GM12878 (cell line): ENCODE data around the gene LFNG. TPM values are rescaled to one million over a fixed set of nuclear protein-coding genes. Genes with fewer than 3 reads are reported as not detected.

Source experiments
- BMI1 ChIP-seq: fragments of 450-650 bp; IDR thresholded peaks from 2 replicates; pipeline ENCODE4 v1.6.1; 2016; ENCODE audit warnings: mild to moderate bottlenecking, moderate library complexity, borderline replicate concordance
- MTA2 ChIP-seq: fragments of 450-650 bp; IDR thresholded peaks from 2 replicates; pipeline ENCODE4 v1.6.1; 2016; ENCODE audit warnings: low read depth, mild to moderate bottlenecking, moderate library complexity
- PAX5 ChIP-seq: IDR thresholded peaks from 2 replicates; pipeline ENCODE4 v1.6.1; 2011; ENCODE audit warnings: low read depth, low read length, borderline replicate concordance
- polyA plus RNA-seq, 11 experiments: library from polyadenylated mRNA; depleted of rRNA in 4 of 11; unstranded in 6 of 11; stranded (reverse) in 5 of 11; fragments of >200 nt; fragmentation: Nextera tagmentation in 4 of 11; fragmentation: Illumina TruSeq in 1 of 11; extraction: Ambion mirVana in 4 of 11; extraction: Trizol in 1 of 11; gene quantifications; 1 replicate in 1 of 11; 2 replicates in 10 of 11; pipeline versions ENCODE4 v1.2.1 to v1.2.3, GENCODE V29; 2011 to 2016; ENCODE audit warnings: inconsistent platforms in 2 of 11, missing spikeins in 2 of 11, low read depth in 1 of 11
- total RNA-seq, 4 experiments: library from RNA; depleted of rRNA in 3 of 4; stranded (reverse); fragments of >200 nt in 3 of 4; fragmentation: Illumina TruSeq in 1 of 4; extraction: Trizol in 1 of 4; gene quantifications; 2 replicates each; pipeline versions ENCODE4 v1.2.1 to v1.2.3, GENCODE V29; 2013 to 2021
- TF ChIP-seq, protein P1 (sequence below): fragments of 450-650 bp; IDR thresholded peaks from 2 replicates; pipeline ENCODE4 v1.6.1; 2017; ENCODE audit warnings: mild to moderate bottlenecking, moderate library complexity

Gene LFNG
- total and polyA plus RNA-seq, 10 of the 15 experiments (the other 5 are each of a cell fraction or from before 2014, with no cell fraction given) = 0.09 to 0.68 (median 0.33) TPM; not detected in 2

DNA sequence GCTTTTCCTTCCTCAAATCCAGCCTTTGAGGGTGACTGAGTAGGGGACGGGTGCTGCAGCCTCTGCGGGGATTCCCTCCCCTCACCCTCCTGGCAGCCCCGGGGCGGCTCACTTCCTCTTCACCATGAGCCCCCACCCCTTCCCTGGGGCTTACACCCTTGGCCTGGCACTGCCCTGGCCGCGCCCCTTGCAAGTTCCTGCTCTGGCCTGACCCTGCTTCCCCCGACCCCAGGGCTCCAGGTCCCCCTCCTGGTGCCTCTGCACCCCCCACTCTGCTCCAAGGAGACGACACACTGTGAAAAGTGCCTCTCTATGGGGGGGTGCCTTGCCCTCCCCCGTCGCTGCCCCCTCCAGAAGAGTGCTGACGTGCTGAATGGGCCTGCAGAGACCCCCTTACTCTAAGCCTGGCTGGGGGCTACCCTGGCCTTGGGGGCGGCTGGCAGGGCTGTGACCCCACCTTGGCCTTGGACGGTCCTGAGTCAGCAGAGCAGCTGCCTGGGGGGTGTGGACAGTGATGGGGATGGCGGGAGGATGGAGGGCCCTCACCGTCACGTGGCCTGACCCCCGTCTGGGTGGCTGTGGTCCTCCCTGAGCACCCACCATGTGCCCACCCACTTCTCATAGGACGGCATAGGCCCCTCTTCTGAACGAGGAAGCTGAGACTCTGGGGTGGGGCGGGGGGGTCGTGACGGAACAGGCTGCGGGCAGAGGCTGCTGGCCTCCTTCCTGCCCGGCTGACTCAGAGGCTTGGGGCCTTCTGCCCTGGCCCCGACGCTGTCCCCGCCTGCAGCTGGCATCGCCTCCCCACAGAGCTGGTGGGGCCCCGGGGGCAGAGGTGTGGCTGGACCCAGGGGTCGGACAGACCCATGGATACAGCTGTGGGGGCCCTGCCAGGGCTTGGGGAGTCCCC lies 9.8 kb downstream of the LFNG start (continued):
- TF ChIP-seq, protein P1, sequence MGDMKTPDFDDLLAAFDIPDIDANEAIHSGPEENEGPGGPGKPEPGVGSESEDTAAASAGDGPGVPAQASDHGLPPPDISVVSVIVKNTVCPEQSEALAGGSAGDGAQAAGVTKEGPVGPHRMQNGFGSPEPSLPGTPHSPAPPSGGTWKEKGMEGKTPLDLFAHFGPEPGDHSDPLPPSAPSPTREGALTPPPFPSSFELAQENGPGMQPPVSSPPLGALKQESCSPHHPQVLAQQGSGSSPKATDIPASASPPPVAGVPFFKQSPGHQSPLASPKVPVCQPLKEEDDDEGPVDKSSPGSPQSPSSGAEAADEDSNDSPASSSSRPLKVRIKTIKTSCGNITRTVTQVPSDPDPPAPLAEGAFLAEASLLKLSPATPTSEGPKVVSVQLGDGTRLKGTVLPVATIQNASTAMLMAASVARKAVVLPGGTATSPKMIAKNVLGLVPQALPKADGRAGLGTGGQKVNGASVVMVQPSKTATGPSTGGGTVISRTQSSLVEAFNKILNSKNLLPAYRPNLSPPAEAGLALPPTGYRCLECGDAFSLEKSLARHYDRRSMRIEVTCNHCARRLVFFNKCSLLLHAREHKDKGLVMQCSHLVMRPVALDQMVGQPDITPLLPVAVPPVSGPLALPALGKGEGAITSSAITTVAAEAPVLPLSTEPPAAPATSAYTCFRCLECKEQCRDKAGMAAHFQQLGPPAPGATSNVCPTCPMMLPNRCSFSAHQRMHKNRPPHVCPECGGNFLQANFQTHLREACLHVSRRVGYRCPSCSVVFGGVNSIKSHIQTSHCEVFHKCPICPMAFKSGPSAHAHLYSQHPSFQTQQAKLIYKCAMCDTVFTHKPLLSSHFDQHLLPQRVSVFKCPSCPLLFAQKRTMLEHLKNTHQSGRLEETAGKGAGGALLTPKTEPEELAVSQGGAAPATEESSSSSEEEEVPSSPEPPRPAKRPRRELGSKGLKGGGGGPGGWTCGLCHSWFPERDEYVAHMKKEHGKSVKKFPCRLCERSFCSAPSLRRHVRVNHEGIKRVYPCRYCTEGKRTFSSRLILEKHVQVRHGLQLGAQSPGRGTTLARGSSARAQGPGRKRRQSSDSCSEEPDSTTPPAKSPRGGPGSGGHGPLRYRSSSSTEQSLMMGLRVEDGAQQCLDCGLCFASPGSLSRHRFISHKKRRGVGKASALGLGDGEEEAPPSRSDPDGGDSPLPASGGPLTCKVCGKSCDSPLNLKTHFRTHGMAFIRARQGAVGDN = 0 out of 2 replicates have a peak, but pooled peaks have one; percentile 14
- TF ChIP-seq BMI1 (no peak), MTA2 (peak; percentile 49), PAX5 (peak; percentile 42; the same call in 1 of the 2 replicates)
